ENCODE measurements around the gene DAGLA. TPM values are rescaled to one million over a fixed set of nuclear protein-coding genes. Genes with fewer than 3 reads are reported as not detected.

The DAGLA gene
- total and polyA plus RNA-seq, 2 donors (not counting 3 experiments of a cell fraction or from before 2014, with no cell fraction given): 2.5 to 4.7 TPM

DNA sequence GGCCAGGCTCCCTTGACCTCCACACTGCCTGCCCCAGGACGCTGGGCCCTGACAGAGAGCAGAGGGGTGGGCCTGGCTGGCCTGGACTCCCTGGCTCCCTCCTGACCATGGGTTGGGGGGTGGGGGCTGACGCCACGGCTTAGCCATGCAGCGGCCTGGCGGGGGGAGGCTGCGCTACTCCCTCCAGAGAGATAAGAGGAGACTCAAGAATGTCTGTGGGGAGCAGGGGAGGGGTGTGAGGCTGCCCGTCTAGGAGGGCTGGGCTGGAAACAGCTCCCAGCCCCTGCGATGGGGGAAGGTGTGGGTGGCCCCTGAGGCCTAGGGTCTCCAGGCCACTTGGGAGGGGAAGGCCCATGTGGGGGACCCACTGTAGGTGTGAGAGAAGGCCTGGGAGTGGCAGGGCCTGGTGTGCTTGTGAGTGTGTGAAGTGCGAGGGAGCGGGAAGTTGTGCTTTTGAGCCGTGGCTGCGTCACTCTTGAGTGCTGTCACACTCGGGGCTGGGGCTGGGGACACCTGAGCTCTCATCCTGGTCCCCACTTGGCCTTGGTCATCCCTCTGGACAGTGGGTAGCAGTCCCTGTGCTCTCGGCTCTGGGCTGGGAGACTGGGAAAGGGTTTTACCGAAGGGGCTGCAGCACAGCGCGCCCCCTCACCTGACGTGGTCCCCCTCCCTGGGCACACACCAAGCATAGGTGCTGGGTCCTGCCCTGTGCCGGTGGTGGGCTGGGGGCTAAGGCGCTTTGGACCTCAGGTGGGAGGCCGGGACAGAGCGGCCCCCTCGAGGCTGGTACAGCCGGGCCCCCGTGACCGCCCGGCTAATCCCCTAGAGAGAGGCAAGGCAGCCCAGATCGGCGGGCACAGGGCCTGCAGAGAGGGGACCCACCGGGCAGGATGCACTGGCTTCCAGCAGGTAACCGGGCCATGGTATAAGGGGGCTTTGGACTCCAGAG is 74.6 kb downstream of the DAGLA start:
- H3K27me3 ChIP-seq (ENCODE audit: control insufficient read depth in 2 of 2, insufficient read depth in 2 of 2, low read length in 2 of 2): no peaks in the 10 kb centered on the region
- peaks cover 12% of the 10 kb centered on the region for H3K4me1 ChIP-seq (ENCODE audit: control insufficient read depth, extremely low read depth, insufficient read depth, low read length)
- ChIA-PET CTCF (interaction anchor here (1.0 to 1.9 kb wide), 3 partner anchors 12 to 23 kb away, joined by 3 to 7 read pairs (median 6); no protein-coding TSS in a partner anchor), POLR2A (no interaction called here)
- H3K79me2 ChIP-seq (ENCODE audit: control insufficient read depth, insufficient read depth, low read length): no peaks in the 10 kb centered on the region
- dilution Hi-C loops (cut with MboI; ENCODE audit: extremely low pct_ligation_motif_present, low sequenced_read_pairs): no loop called here
- FAIRE-seq (no peak), DNase-seq (ENCODE audit: low read depth, low spot score) (no peak)
- no peaks in the 10 kb centered on the region for H3K9me3 ChIP-seq (replicated peaks; ENCODE audit: control insufficient read depth, insufficient read depth, low read length)
- TF ChIP-seq EZH2 (IDR thresholded peaks at IDR 0.05; ENCODE audit: borderline replicate concordance, low read depth, low read length, severe bottlenecking) (no peak), FOS (IDR thresholded peaks at IDR 0.05; ENCODE audit: borderline replicate concordance, insufficient read depth, low read length) (no peak), POLR2AphosphoS5 (IDR thresholded peaks at IDR 0.05; ENCODE audit: insufficient read depth, low read depth, low read length) (no peak), POLR2A (IDR thresholded peaks at IDR 0.05; ENCODE audit: low read depth, low read length) (no peak), GATA2 (IDR thresholded peaks at IDR 0.05; ENCODE audit: insufficient read depth, insufficient read length, low read depth, low read length) (no peak), JUN (IDR thresholded peaks at IDR 0.05; ENCODE audit: borderline replicate concordance, insufficient read depth, insufficient read length, low read depth) (no peak), MYC (IDR thresholded peaks at IDR 0.05; ENCODE audit: low read depth, low read length) (no peak)
- TF ChIP-seq, protein P1, sequence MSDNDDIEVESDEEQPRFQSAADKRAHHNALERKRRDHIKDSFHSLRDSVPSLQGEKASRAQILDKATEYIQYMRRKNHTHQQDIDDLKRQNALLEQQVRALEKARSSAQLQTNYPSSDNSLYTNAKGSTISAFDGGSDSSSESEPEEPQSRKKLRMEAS (IDR thresholded peaks at IDR 0.05; ENCODE audit: insufficient read depth, insufficient read length): no peak
- TF ChIP-seq, protein P2, sequence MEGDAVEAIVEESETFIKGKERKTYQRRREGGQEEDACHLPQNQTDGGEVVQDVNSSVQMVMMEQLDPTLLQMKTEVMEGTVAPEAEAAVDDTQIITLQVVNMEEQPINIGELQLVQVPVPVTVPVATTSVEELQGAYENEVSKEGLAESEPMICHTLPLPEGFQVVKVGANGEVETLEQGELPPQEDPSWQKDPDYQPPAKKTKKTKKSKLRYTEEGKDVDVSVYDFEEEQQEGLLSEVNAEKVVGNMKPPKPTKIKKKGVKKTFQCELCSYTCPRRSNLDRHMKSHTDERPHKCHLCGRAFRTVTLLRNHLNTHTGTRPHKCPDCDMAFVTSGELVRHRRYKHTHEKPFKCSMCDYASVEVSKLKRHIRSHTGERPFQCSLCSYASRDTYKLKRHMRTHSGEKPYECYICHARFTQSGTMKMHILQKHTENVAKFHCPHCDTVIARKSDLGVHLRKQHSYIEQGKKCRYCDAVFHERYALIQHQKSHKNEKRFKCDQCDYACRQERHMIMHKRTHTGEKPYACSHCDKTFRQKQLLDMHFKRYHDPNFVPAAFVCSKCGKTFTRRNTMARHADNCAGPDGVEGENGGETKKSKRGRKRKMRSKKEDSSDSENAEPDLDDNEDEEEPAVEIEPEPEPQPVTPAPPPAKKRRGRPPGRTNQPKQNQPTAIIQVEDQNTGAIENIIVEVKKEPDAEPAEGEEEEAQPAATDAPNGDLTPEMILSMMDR (IDR thresholded peaks at IDR 0.05; ENCODE audit: extremely low read depth in 1 of 2, insufficient read depth in 1 of 2, low read depth in 1 of 2, low read length in 2 of 2): no peak
- H3K36me3 ChIP-seq (ENCODE audit: control insufficient read depth in 2 of 2, extremely low read depth in 1 of 2, insufficient read depth in 2 of 2, low read length in 2 of 2): no peaks in the 10 kb centered on the region
- H3K9ac ChIP-seq (replicated peaks; ENCODE audit: extremely low read depth, insufficient read depth, low read length): no peak overlapping the region
- intact Hi-C loops (cut with micrococcal nuclease): no loop called here
- no peak overlapping the region for H3K4me3 ChIP-seq (replicated peaks in 1 of 3; ENCODE audit: insufficient read depth in 1 of 3, low read depth in 1 of 3, low read length in 3 of 3)
- no peak overlapping the region for H3K4me2 ChIP-seq (ENCODE audit: insufficient read depth, low read length)
- H4K20me1 ChIP-seq (replicated peaks; ENCODE audit: control insufficient read depth, extremely low read depth, insufficient read depth, low read length): no peaks in the 10 kb centered on the region
- H3K27ac ChIP-seq (ENCODE audit: insufficient read depth, low read depth, low read length): no peak overlapping the region
- H2AFZ ChIP-seq (ENCODE audit: low read depth, low read length): no peak overlapping the region
- H3K9me1 ChIP-seq (replicated peaks; ENCODE audit: control insufficient read depth, extremely low read depth, insufficient read depth, low read length): no peaks in the 10 kb centered on the region
- no TSS peak for BruUV-seq (replicated peaks)

Measured in endothelial cell of umbilical vein (primary cell).